ENCODE measurements around the gene CDKAL1. TPM values are rescaled to one million over a fixed set of nuclear protein-coding genes. Genes with fewer than 3 reads are reported as not detected.

Gene CDKAL1
- total RNA-seq, 1 donor from 2014 or later, result 9.1 TPM

DNA sequence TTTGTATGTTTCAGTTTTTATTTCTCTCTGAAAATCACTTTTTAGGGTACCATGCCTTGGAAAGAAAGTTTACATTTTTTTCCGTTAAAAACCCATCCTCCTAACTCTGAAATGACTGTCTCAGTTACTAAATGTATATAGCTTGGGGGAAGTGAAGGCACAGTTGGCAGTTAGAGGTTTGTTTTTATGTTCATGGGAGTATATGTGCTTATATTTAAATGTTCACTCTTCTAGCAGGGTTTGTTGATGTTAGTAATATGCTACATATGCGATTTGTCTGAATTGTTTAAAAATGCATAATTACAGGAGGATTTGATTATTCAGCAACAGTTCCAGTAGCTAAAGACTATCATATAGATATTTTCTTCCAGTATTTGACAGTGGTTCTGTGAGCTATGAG is 31.1 kb downstream of the CDKAL1 start:
- Histone ChIP-seq H3K27me3 (ENCODE audit: low read depth) (no peaks in the 10 kb centered on the region), H3K4me1 (peaks cover under 1% of the 10 kb centered on the region), H3K9me3 (replicated peaks) (no peaks in the 10 kb centered on the region), H3K27ac (replicated peaks) (no peak overlapping the region), H3K36me3 (no peaks in the 10 kb centered on the region), H3K4me3 (no peak overlapping the region)
- no peak for DNase-seq
- TF ChIP-seq, protein P1, sequence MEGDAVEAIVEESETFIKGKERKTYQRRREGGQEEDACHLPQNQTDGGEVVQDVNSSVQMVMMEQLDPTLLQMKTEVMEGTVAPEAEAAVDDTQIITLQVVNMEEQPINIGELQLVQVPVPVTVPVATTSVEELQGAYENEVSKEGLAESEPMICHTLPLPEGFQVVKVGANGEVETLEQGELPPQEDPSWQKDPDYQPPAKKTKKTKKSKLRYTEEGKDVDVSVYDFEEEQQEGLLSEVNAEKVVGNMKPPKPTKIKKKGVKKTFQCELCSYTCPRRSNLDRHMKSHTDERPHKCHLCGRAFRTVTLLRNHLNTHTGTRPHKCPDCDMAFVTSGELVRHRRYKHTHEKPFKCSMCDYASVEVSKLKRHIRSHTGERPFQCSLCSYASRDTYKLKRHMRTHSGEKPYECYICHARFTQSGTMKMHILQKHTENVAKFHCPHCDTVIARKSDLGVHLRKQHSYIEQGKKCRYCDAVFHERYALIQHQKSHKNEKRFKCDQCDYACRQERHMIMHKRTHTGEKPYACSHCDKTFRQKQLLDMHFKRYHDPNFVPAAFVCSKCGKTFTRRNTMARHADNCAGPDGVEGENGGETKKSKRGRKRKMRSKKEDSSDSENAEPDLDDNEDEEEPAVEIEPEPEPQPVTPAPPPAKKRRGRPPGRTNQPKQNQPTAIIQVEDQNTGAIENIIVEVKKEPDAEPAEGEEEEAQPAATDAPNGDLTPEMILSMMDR (IDR thresholded peaks at IDR 0.05; ENCODE audit: borderline replicate concordance), result no peak
- intact Hi-C loops (cut with micrococcal nuclease), result no loop called here

DNA sequence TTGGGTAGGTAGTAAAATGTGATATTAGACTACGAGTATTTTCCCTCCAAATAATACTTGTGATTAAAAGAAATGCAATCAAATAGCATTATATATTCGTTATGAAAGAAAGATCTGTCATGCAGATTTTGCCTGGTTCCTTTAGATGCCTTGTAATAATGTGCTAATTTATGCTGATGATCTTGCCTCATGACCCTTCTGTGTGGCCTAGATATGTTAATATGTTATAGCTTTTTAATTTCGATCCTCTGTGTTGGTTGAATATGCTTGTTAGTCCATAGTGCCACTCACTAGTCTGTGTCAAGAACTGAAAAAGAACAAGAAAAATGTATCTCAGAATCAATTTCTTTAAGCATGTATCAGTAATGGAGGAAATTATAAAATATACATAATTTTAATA is 31.9 kb downstream of the CDKAL1 start:
- Histone ChIP-seq H3K36me3 (no peaks in the 10 kb centered on the region), H3K4me3 (no peak overlapping the region), H3K27me3 (ENCODE audit: low read depth) (no peaks in the 10 kb centered on the region), H3K4me1 (no peaks in the 10 kb centered on the region), H3K27ac (replicated peaks) (no peak overlapping the region), H3K9me3 (replicated peaks) (no peaks in the 10 kb centered on the region)
- no peak for DNase-seq
- intact Hi-C loops (cut with micrococcal nuclease), result no loop called here
- TF ChIP-seq, protein P1 (IDR thresholded peaks at IDR 0.05; ENCODE audit: borderline replicate concordance), result no peak

DNA sequence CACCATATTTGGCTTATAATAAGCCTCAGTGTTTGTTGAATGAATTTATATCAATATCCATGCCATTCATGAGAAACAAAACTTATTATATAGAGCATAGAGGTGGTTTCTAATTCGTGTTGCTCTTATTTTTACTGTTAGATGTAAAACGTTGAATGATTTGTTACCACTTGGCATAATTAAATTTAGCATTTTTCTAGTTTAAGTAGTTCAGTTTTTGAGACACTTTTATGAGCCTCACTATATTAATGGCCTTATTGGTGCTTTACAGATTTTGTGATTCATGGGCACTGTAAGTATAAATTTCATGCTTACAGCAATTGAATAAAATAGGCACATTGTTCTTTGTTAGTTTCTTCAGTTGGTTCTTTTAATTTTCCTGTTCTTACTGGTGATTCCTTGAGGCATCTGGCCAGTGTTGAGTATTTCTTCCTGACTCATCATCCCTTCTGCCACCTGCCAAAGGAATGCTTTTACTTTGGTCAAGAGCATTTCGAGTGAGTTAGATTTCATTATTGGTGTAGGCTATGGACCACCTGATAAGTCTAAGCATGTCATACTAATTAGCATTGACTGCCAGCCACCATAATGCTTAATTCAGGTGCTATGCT is 34.8 kb downstream of the CDKAL1 start:
- intact Hi-C loops (cut with micrococcal nuclease), result no loop called here
- DNase-seq, result no peak
- H3K4me1 ChIP-seq, result peaks cover 11% of the 10 kb centered on the region

DNA sequence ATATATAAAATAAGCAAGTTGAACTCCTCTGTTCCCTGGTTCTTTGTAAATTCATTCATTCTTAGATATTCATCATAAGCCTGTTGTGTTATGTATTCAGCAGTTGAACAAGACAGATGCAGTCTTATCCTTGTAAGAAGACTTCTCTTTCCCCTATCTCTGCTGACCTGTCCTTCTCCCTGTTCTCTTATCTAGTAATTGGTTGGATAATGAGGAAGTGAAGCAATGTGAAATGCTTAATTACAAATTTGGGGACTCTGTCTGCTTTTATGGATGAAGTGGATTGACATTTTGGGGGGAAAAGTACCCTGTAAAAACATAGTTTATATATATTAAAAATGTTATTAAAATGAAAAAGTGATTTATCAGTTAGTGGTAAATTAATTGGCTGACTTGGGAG is 37.0 kb downstream of the CDKAL1 start:
- intact Hi-C loops (cut with micrococcal nuclease), result no loop called here
- peaks cover 11% of the 10 kb centered on the region for H3K4me1 ChIP-seq
- no peak overlapping the region for H3K27ac ChIP-seq (replicated peaks)
- DNase-seq, result no peak
- H3K36me3 ChIP-seq, result peaks cover 4% of the 10 kb centered on the region
- TF ChIP-seq, protein P1 (IDR thresholded peaks at IDR 0.05; ENCODE audit: borderline replicate concordance), result no peak
- no peaks in the 10 kb centered on the region for H3K27me3 ChIP-seq (ENCODE audit: low read depth)
- H3K9me3 ChIP-seq (replicated peaks), result no peaks in the 10 kb centered on the region
- H3K4me3 ChIP-seq, result no peak overlapping the region

More for the DNA sequence above, 34.8 kb downstream of the CDKAL1 start:
- TF ChIP-seq, protein P1 (IDR thresholded peaks at IDR 0.05; ENCODE audit: borderline replicate concordance), result no peak
- no peak overlapping the region for H3K4me3 ChIP-seq
- no peaks in the 10 kb centered on the region for H3K36me3 ChIP-seq
- H3K9me3 ChIP-seq (replicated peaks), result no peaks in the 10 kb centered on the region
- H3K27me3 ChIP-seq (ENCODE audit: low read depth), result no peaks in the 10 kb centered on the region
- H3K27ac ChIP-seq (replicated peaks), result no peak overlapping the region

DNA sequence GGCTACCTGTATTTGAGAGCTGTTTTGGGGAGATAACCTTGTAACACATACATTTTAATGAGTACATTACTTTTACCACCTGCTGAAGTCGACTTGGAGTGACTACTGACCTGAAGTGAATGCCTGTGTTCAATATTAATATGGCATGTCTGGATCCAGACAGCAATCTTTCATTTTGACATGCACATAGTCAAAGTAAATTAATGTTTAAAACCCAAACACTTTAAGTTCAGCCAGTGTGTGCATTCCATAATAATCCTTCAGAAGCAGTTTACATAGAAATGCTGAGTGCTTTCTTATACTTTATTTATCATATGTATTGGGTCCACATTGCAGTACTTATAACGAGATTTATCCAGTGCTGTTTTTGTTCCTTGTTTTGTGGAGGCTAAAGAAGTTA is 38.0 kb downstream of the CDKAL1 start:
- TF ChIP-seq, protein P1 (IDR thresholded peaks at IDR 0.05; ENCODE audit: borderline replicate concordance), result no peak
- Histone ChIP-seq H3K27ac (replicated peaks) (peak overlapping the region; percentile 61), H3K27me3 (ENCODE audit: low read depth) (no peaks in the 10 kb centered on the region), H3K4me1 (peaks cover 11% of the 10 kb centered on the region), H3K9me3 (replicated peaks) (no peaks in the 10 kb centered on the region), H3K36me3 (peaks cover 9% of the 10 kb centered on the region), H3K4me3 (no peak overlapping the region)
- intact Hi-C loops (cut with micrococcal nuclease), result no loop called here
- no peak for DNase-seq
